Measurements from ENCODE around the gene SUCLG2. TPM values are rescaled to one million over a fixed set of nuclear protein-coding genes. Genes with fewer than 3 reads are reported as not detected.

Gene SUCLG2
- total and polyA plus RNA-seq, 9 of the 15 experiments (the other 6 are each of a cell fraction or from before 2014, with no cell fraction given), result 10.1 to 41.4 (median 29.0) TPM

DNA sequence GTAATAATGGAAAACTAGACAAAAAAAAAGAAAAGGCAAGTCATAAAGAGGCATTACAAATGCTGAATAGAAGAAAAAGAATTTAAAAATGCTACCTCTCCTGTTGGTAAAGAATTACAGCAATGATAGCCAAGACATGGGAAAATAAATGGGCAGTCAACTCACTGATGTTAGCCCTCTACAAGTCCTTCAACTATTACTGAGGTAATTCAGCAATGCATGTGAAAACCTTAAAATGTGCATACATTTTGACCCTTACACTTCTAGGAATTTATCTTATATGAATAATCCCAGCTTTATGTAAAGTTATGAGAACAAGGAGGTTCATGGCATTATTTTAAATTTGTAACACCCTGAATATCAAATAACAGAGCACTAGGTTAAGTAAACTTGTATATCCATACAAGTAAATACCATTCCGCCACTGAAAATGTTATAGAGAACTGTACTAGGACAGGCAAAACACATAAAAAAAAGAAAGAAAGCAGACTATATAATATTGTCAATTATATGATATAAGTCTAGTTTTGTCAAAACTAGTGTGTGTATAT, 166.8 kb downstream of the SUCLG2 start:
- CTCF ChIA-PET (ENCODE audit: low intra/inter-chr PET ratio), result no interaction called here
- no peaks in the 10 kb centered on the region for H3K36me3 ChIP-seq (ENCODE audit: control insufficient read depth, insufficient read depth, low read length)
- no peak overlapping the region for H3K4me3 ChIP-seq
- H2AFZ ChIP-seq (ENCODE audit: low read depth, low read length), result no peak overlapping the region
- no peaks in the 10 kb centered on the region for H3K79me2 ChIP-seq (ENCODE audit: control insufficient read depth, insufficient read depth, low read length)
- H3K4me2 ChIP-seq (ENCODE audit: insufficient read depth, low read length), result no peak overlapping the region
- FAIRE-seq (no peak), ATAC-seq (no peak), DNase-seq (ENCODE audit: extremely low read depth in 1 of 4, low spot score in 3 of 4) (no peak)
- no peak overlapping the region for H3K9ac ChIP-seq (ENCODE audit: insufficient read depth in 1 of 2, low read depth in 2 of 2, low read length in 2 of 2)
- no peaks in the 10 kb centered on the region for H3K9me3 ChIP-seq (replicated peaks; ENCODE audit: control insufficient read depth, insufficient read depth, low read depth, low read length)
- intact Hi-C loops (cut with micrococcal nuclease) (no loop called here), in situ Hi-C loops (cut with MboI) (no loop called here)
- no peak for TF ChIP-seq ZFP1 (CRISPR knock-in tag; IDR thresholded peaks at IDR 0.05)
- no TSS peak for BruUV-seq (replicated peaks)
- H3K4me1 ChIP-seq (replicated peaks in 1 of 2; ENCODE audit: control insufficient read depth in 2 of 2, insufficient read depth in 2 of 2, low read length in 2 of 2), result no peaks in the 10 kb centered on the region
- WGBS (ENCODE audit: insufficient coverage, low coverage, missing lambda C conversion rate), result 100% methylated on average over 1 of the region's 1 CpG
- H3K9me1 ChIP-seq (ENCODE audit: control insufficient read depth, insufficient read depth, low read length), result no peaks in the 10 kb centered on the region
- no peak overlapping the region for H3K27ac ChIP-seq (ENCODE audit: extremely low read depth, low read depth, low read length)
- POLR2A ChIA-PET, result no interaction called here
- H3K27me3 ChIP-seq (ENCODE audit: control insufficient read depth in 2 of 2, insufficient read depth in 2 of 2, low read length in 2 of 2), result no peaks in the 10 kb centered on the region
- H4K20me1 ChIP-seq (replicated peaks; ENCODE audit: control insufficient read depth, insufficient read depth, low read length), result no peaks in the 10 kb centered on the region

- H2AFZ ChIP-seq (ENCODE audit: low read depth, low read length), result no peak overlapping the region
- TF ChIP-seq BACH1 (tag; IDR thresholded peaks at IDR 0.05), result no peak
- TF ChIP-seq MTF1 (CRISPR knock-in tag; IDR thresholded peaks at IDR 0.05; ENCODE audit: borderline replicate concordance), result no peak
- TF ChIP-seq ZNF79 (CRISPR knock-in tag; IDR thresholded peaks at IDR 0.05; ENCODE audit: low read depth), result no peak
- TF ChIP-seq PHTF2 (CRISPR knock-in tag; IDR thresholded peaks at IDR 0.05), result no peak
- CTCF ChIA-PET (ENCODE audit: low intra/inter-chr PET ratio), result no interaction called here
- no peaks in the 10 kb centered on the region for H3K27me3 ChIP-seq (ENCODE audit: control insufficient read depth in 2 of 2, insufficient read depth in 2 of 2, low read length in 2 of 2)
- H3K9me3 ChIP-seq (replicated peaks; ENCODE audit: control insufficient read depth, insufficient read depth, low read depth, low read length), result no peaks in the 10 kb centered on the region
- FAIRE-seq (no peak), ATAC-seq (no peak), DNase-seq (ENCODE audit: extremely low read depth in 1 of 4, low spot score in 3 of 4) (no peak)
- H3K36me3 ChIP-seq (ENCODE audit: control insufficient read depth, insufficient read depth, low read length), result no peaks in the 10 kb centered on the region
- H3K79me2 ChIP-seq (ENCODE audit: control insufficient read depth, insufficient read depth, low read length), result no peaks in the 10 kb centered on the region
- POLR2A ChIA-PET, result no interaction called here
- BruUV-seq (replicated peaks), result no TSS peak
- H3K4me1 ChIP-seq (replicated peaks in 1 of 2; ENCODE audit: control insufficient read depth in 2 of 2, insufficient read depth in 2 of 2, low read length in 2 of 2), result no peaks in the 10 kb centered on the region
- H4K20me1 ChIP-seq (replicated peaks; ENCODE audit: control insufficient read depth, insufficient read depth, low read length), result no peaks in the 10 kb centered on the region
- in situ Hi-C loops (cut with MboI), result no loop called here
- no peak overlapping the region for H3K9ac ChIP-seq (ENCODE audit: insufficient read depth in 1 of 2, low read depth in 2 of 2, low read length in 2 of 2)
- WGBS (ENCODE audit: insufficient coverage, low coverage, missing lambda C conversion rate), result 71% methylated on average over 1 of the region's 1 CpG
- no peak overlapping the region for H3K27ac ChIP-seq (ENCODE audit: extremely low read depth, low read depth, low read length)
- no peak overlapping the region for H3K4me3 ChIP-seq
- no peaks in the 10 kb centered on the region for H3K9me1 ChIP-seq (ENCODE audit: control insufficient read depth, insufficient read depth, low read length)
- no peak overlapping the region for H3K4me2 ChIP-seq (ENCODE audit: insufficient read depth, low read length)
- intact Hi-C loops (cut with micrococcal nuclease), result no loop called here
Observed at GRCh38 chr3:67486883-67487282, 167.5 kb downstream of the SUCLG2 start.

All from K562 (cell line).